ENCODE data around the gene SCN7A.

DNA sequence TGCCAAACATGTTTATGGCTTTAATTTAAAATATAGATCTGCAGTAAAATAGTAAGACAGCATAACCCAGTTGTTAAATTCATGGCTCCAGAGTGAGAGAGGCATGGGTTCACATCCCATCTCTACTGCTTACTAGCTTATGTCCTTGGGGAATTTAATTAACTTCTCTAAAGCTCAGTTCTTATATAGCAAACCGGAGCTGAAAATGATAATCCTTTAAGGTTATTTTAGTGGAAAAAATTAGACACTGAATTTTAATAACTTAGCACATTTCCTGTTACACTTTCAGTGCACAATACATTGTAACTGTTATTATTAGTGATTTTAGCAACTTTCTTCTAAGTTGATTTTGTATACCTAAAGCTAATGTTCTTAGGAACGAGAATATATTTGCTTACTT is 133.1 kb downstream of the SCN7A start:
- TF ChIP-seq, protein P1, sequence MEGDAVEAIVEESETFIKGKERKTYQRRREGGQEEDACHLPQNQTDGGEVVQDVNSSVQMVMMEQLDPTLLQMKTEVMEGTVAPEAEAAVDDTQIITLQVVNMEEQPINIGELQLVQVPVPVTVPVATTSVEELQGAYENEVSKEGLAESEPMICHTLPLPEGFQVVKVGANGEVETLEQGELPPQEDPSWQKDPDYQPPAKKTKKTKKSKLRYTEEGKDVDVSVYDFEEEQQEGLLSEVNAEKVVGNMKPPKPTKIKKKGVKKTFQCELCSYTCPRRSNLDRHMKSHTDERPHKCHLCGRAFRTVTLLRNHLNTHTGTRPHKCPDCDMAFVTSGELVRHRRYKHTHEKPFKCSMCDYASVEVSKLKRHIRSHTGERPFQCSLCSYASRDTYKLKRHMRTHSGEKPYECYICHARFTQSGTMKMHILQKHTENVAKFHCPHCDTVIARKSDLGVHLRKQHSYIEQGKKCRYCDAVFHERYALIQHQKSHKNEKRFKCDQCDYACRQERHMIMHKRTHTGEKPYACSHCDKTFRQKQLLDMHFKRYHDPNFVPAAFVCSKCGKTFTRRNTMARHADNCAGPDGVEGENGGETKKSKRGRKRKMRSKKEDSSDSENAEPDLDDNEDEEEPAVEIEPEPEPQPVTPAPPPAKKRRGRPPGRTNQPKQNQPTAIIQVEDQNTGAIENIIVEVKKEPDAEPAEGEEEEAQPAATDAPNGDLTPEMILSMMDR (IDR thresholded peaks at IDR 0.05), result no peak
- no peak for TF ChIP-seq POLR2A (IDR thresholded peaks at IDR 0.05)

All from ovary (tissue), 3 donors.